Neural progenitor cell (in vitro differentiated cells): Measurements from ENCODE around the gene SLX9.

Source experiments
- EZH2 ChIP-seq: fragments of 200-600 bp; sonication (generic); IDR thresholded peaks from 2 replicates; pipeline ENCODE4 v1.6.1; 2017; ENCODE audit warnings: antibody characterized with exemption, mild to moderate bottlenecking, moderate library complexity
- TF ChIP-seq, protein P1 (sequence below): fragments of 200-600 bp; sonication (generic); IDR thresholded peaks from 2 replicates; pipeline ENCODE4 v1.5.1; 2017; ENCODE audit warnings: antibody characterized with exemption, mild to moderate bottlenecking

DNA sequence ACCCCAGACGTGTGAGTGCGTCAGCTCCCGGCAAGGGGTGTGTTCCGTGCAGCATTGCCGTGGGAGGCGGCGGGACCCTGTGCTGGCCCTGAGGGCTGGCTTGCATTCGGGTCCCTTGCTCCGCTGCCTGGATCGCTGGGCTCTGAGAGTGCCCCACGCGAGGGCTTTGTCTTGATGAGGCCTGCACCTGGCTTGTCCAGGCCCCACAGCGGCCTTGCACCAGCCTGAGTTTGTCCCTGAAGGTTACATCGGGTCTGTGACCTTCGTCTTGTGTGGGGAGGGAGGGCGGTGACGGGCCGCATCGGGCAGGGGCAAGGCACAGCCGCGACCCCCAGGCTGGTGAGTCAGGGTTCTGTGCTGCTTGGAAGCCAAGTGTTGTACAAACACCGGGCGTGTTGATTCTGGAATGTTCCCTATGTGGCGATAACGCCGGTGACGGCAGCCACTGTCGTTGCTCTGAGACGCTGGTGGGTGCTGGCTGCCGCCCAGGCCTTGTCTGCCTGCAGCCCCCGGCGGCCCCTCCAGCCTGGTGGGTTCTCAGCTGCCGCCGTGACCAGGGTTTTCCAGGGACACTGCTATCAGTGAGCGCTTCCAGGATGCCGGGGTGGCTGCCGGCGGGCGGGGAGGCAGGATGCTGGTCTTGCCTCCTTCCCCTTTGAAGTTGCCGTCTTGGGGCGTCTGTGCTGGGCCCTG, 42.9 kb downstream of the SLX9 start:
- TF ChIP-seq, protein P1, sequence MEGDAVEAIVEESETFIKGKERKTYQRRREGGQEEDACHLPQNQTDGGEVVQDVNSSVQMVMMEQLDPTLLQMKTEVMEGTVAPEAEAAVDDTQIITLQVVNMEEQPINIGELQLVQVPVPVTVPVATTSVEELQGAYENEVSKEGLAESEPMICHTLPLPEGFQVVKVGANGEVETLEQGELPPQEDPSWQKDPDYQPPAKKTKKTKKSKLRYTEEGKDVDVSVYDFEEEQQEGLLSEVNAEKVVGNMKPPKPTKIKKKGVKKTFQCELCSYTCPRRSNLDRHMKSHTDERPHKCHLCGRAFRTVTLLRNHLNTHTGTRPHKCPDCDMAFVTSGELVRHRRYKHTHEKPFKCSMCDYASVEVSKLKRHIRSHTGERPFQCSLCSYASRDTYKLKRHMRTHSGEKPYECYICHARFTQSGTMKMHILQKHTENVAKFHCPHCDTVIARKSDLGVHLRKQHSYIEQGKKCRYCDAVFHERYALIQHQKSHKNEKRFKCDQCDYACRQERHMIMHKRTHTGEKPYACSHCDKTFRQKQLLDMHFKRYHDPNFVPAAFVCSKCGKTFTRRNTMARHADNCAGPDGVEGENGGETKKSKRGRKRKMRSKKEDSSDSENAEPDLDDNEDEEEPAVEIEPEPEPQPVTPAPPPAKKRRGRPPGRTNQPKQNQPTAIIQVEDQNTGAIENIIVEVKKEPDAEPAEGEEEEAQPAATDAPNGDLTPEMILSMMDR = no peak
- TF ChIP-seq EZH2 = no peak
